Measurements from ENCODE around the gene TMUB1. TPM values are rescaled to one million over a fixed set of nuclear protein-coding genes. Genes with fewer than 3 reads are reported as not detected.

TMUB1 gene
- total RNA-seq: 12.0 TPM

GRCh38 chr7:151083071-151083823 lies at the start of gene TMUB1:
TMUB1 (minus strand) TSS chr7:151083493; CDS start chr7:151082563, 930 bp downstream.

GRCh38 chr7:151085691-151086620 lies 2.7 kb upstream of the TMUB1 start, which contains the start of gene AGAP3:
AGAP3 (plus strand) TSS chr7:151086475; CDS start chr7:151086742, 267 bp downstream.

GRCh38 chr7:151080522-151081169 lies 2.6 kb downstream of the TMUB1 start, which contains the start of gene FASTK:
FASTK (minus strand) TSS chr7:151080809; CDS start chr7:151080766, 43 bp downstream.

GRCh38 chr7:151059367-151060112 lies 23.8 kb downstream of the TMUB1 start, which contains the start of gene SLC4A2:
SLC4A2 (plus strand) TSS chr7:151059589; CDS start chr7:151061988, 2,399 bp downstream.

GRCh38 chr7:151057506-151057988 lies 25.7 kb downstream of the TMUB1 start, which contains the start of gene CDK5:
CDK5 (minus strand) TSS chr7:151057897; CDS start chr7:151057848, 49 bp downstream.

GRCh38 chr7:151047976-151048815 lies 35.1 kb downstream of the TMUB1 start, which contains the start of gene ASIC3:
ASIC3 (plus strand) TSS chr7:151048531; CDS start chr7:151048886, 355 bp downstream.

Other genes starting within 250 kb of the TMUB1 start
- not detected for gene AOC1, start 231.0 kb downstream of the TMUB1 start, total RNA-seq
- 17.8 TPM for gene KCNH2, start 105.2 kb downstream of the TMUB1 start, total RNA-seq
- gene NOS3, start 92.5 kb downstream of the TMUB1 start, total RNA-seq: 2.5 TPM
- 3.9 TPM for gene ATG9B, start 59.0 kb downstream of the TMUB1 start, total RNA-seq
- 38.8 TPM for gene ABCB8, start 55.0 kb downstream of the TMUB1 start, total RNA-seq
- 1.4 TPM for gene ASIC3, start 35.0 kb downstream of the TMUB1 start, total RNA-seq
- gene CDK5, start 25.6 kb downstream of the TMUB1 start, total RNA-seq: 55.4 TPM
- gene SLC4A2, start 23.9 kb downstream of the TMUB1 start, total RNA-seq: 15.9 TPM
- gene FASTK, start 2.7 kb downstream of the TMUB1 start, total RNA-seq: 35.5 TPM
- gene AGAP3, start 3.0 kb upstream of the TMUB1 start, total RNA-seq: 68.5 TPM
- 1.6 TPM for gene GBX1, start 84.2 kb upstream of the TMUB1 start, total RNA-seq
- gene ASB10, start 103.8 kb upstream of the TMUB1 start, total RNA-seq: not detected
- not detected for gene H2BK1, start 127.0 kb upstream of the TMUB1 start, total RNA-seq
- 26.1 TPM for gene ABCF2, start 143.7 kb upstream of the TMUB1 start, total RNA-seq
- gene CHPF2, start 149.0 kb upstream of the TMUB1 start, total RNA-seq: 20.8 TPM
- gene SMARCD3, start 165.2 kb upstream of the TMUB1 start, total RNA-seq: 213 TPM